HG03575 (cell line): ENCODE results near the gene CBLN1.
"Not testable (repeated sequence)": the region's sequence is repeated elsewhere in the genome, so short reads cannot be mapped to it uniquely, and the experiment has no call there.

Experiments used
- ATAC-seq: cut with Tn5 transposase; IDR thresholded peaks from one replicate; pipeline ENCODE4 v1.9.1; 2021; ENCODE audit not compliant: unreplicated experiment, insufficient number of reproducible peaks, low FRiP score; ENCODE audit errors: extremely low read depth

CBLN1 gene

DNA sequence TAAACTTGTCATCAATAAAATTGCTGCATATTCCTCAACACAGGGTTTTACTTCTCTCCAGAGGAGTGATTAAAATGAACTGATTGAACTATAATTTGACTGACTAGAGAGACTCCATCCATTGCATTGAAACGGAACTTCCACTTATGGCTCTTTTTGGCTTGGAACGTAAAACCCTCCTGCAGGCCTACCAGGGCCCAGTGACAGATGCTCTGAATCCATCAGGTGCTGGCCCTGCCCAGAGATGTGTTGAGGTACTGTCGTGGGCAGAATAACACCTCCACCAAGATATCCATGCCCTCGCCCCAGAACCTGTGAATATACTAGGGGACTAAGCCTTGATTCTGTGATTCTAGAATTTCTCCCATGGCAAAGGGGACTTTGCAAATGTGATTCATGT lies 45.4 kb downstream of the CBLN1 start:
- no peak for ATAC-seq

DNA sequence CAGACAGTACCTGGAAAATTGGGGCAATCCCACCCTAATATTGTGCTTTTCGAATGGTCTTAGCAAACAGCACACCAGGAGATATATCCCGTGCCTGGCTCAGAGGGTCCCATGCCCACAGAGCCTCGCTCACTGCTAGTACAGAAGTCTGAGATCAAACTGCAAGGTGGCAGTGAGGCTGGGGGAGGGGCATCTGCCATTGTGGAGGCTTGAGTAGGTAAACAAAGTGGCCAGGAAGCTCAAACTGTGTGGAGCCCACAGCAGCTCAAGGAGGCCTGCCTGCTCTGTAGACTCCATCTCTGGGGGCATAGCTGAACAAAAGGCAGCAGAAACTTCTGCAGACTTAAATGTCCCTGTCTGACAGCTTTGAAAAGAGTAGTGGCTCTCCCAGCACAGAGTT lies 53.3 kb downstream of the CBLN1 start:
- not testable (repeated sequence) for ATAC-seq
